COLO829 (cell line): Measurements from ENCODE around the gene LIPC.

Experiments used
- DNase-seq: peaks from one replicate; pipeline ENCODE4 v3.0.0; 2012; ENCODE audit warnings: low spot score

Gene LIPC

DNA sequence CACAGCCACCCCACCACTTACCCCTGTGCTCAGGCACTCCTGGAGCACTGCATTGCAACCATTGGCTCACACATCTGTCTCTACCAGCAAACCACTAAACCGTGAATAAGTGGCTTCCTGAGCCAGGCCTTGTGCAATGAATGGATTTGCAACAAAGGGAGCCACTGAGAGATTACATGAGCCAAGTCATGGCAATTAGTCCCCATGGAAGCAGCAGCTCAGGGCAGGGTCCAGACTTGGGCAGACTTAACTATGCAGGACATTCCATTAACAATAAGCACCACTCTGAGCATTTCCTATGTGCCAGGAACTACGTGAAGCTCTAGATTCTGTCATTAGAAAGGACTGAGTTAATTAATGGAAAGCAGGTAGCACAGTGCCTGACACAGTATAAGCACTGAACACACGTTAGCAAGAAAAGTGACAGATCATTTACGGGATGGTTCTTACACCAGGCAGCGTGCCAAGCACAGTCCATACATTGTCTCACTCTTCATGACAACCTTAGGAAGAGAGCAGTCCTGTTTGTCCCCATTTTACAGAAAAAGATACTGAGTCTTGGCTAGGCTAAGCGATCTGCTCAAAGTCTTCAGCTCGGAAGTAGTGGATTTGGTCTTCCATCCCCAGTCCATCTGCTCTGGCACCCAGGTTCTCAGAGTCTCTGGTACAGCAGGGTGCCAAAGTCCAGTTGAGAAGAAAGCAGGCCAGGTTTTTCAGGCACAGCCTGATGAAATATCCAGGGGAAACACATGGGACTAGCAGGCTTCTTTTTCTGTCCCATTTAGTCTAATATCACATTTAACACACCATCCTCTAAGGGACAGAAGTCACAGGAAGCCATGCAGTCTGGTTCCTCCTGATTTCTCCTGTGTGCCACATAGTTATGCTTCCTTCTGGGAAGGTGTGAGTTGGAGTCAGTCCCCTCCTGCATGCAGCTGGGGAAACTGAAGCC is 44.1 kb downstream of the LIPC start:
- DNase-seq = no peak

- no peak for DNase-seq
Observed at GRCh38 chr15:58476525-58477162, 44.9 kb downstream of the LIPC start.

GRCh38 chr15:58477170-58477569 is 45.4 kb downstream of the LIPC start:
- no peak for DNase-seq

DNA sequence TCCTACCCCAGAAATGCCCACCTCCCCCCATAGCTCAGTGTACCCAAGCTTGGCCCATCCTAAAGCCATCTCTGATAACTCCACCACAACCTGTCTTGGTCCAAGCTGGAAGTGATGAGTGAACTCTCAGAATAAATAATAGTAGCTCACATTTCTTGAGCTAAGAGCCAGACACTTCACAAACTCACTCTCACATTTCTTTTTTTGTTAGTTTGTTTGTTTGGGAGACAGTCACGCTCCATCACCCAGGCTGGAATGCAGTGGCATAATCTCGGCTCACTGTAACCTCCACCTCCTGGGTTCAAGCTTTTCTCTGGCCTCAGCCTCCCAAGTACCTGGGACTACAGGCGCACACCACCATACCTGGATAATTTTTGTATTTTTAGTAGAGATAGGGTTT is 46.2 kb downstream of the LIPC start:
- no peak for DNase-seq

GRCh38 chr15:58478579-58478978 is 46.8 kb downstream of the LIPC start:
- DNase-seq = no peak

GRCh38 chr15:58479941-58480340 is 48.1 kb downstream of the LIPC start:
- no peak for DNase-seq

GRCh38 chr15:58483376-58483775 is 51.6 kb downstream of the LIPC start:
- DNase-seq = no peak

DNA sequence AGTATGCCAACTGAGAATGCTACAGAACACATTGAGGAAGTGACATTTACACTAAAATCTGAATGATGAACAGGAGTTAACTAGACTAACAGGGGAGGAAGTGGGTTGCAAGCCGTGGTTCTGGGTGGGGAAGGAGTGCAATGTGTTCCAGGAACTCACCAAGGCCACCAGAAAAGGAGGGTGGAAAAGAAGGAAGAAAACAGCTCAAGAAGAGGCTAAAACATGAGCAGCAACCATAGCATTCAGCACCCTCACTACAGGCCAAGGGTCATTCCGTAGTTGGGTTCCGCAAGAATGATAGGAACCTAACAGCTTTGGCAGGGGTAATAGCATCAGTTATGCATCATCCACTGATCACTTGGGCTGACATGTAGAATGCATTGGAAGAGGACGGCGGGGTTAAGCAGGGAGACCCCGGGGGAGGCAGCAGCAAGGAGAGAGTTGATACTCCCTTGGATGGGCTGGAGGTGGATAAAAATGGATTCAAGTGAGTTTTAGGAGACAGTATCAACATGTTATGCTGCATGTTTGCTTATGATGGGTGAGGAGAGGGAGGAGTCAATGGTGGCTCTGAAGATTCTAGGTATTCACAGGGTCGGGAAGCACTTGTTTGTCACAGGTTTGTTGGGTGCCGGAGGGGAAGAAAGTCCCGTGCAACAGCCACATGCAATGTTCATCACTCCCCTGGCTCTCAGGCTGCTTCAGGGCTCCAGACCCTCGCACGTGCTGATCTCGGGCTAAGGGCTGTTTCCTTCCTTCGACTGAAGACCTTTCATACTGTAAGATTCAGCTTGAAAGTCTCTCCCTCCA is 53.2 kb downstream of the LIPC start:
- DNase-seq = no peak

GRCh38 chr15:58486062-58486461 is 54.3 kb downstream of the LIPC start:
- DNase-seq = no peak

DNA sequence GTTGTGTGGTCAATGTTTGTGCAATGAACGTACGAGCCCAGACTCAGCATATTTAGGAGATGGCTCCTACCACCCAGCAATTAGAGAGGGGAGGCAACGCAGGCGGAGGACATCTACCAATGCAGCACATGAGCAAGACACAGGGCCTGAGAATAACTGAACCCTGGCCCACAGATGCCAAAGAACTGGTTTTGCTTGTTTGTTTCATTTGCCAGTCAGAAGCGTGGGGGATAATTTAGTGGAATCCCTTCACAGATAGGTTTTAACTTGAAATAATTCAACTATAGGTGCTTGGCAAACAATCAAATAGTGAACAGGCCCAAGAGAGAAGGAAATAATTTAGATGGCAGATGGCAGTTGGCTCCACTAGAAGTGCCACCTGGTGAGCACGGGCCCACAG is 54.8 kb downstream of the LIPC start:
- no peak for DNase-seq

- no peak for DNase-seq
Observed at GRCh38 chr15:58487041-58487723, 55.4 kb downstream of the LIPC start.

GRCh38 chr15:58487724-58488120 is 55.9 kb downstream of the LIPC start:
- no peak for DNase-seq

- DNase-seq = no peak
Observed at GRCh38 chr15:58489289-58490085, 57.7 kb downstream of the LIPC start.

- no peak for DNase-seq
Observed at GRCh38 chr15:58490086-58490887, 58.5 kb downstream of the LIPC start.

DNA sequence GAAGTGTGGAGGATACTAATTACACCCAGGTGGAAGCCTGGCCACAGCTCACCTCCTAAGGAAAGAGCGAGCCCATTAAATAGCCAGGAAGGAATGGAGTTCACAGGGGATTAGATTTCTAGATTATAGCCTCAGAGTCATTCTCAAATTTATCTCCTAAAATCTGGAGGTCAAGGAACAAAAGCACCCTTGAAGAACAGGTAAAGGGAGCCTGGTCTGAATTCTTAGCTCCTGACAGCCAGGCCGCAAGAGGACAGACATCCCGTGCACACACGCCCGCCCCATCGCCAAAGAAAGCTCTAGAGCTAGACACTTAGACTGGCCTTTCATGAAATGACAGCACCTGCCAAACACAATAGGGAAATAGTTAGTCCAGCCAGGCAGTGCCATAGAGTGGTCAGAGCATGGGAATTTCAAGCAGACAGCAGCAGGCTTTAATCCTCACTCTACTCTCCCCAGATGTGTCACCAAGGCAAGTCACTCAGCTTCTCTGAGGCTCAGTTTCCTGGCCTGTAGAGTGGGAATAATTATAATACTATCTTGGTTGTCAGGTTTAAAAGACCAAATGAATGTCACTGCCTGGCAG is 59.2 kb downstream of the LIPC start:
- DNase-seq = no peak

DNA sequence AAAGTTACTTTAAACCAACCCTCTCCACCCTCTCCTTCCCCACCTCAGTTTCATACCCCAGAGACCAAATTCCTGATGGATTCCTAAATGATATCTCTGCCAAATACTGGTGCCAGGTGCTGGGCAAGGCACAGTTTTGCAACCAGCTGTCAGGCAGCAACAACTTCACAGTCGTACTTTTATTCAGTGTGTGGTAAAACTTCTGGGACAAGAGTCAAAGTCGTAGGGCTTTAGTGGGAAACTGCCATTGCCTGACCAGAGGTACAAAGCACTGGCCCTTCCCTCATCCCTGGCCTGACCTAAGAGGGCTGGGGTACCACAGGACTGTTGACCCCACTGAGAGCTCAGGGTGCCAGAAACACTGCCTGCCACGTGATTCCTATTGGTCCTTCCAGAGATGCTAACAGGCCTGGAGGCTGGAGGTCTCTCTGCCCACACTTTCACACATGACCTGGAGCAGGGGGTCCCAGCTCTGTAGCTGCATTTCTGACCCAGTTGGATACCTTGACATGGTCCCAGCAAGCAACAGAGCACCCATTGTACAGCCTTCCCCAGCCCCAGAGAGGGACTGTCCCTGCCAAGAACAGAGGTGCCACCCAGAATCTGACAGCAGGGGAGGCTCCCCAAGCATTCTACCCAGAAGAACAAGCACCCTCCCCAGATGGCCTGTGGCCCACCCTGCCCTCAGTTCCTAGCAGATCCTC is 59.9 kb downstream of the LIPC start:
- no peak for DNase-seq

GRCh38 chr15:58492661-58493397 is 61.0 kb downstream of the LIPC start:
- no peak for DNase-seq

- DNase-seq = no peak
Observed at GRCh38 chr15:58494567-58494966, 62.8 kb downstream of the LIPC start.
